Osteoblast (primary cell): ENCODE measurements around the gene ZNF358. TPM values are rescaled to one million over a fixed set of nuclear protein-coding genes. Genes with fewer than 3 reads are reported as not detected.

Source experiments
- DNase-seq: peaks from one replicate; pipeline ENCODE4 v3.0.0; 2011; ENCODE audit warnings: low spot score, mixed read lengths; ENCODE audit not compliant: insufficient read length; ENCODE audit errors: missing footprints
- H2AFZ ChIP-seq: 2 replicates; pipeline ENCODE4 v1.6.0; 2011; ENCODE audit warnings: mild to moderate bottlenecking, low read length
- H3K27ac ChIP-seq: 2 replicates; pipeline ENCODE4 v1.5.1; 2011; ENCODE audit warnings: mild to moderate bottlenecking, low read depth, low read length, moderate library complexity
- H3K27me3 ChIP-seq: 2 replicates; pipeline ENCODE4 v1.6.0; 2012; ENCODE audit warnings: mild to moderate bottlenecking, control low read depth, inconsistent platforms, low read length, moderate library complexity; ENCODE audit not compliant: insufficient read depth
- H3K36me3 ChIP-seq: 2 replicates; pipeline ENCODE4 v1.5.1; 2011; ENCODE audit warnings: mild to moderate bottlenecking, low read length, control low read depth, moderate library complexity; ENCODE audit not compliant: insufficient read depth
- H3K4me1 ChIP-seq: 2 replicates; pipeline ENCODE4 v1.5.1; 2011; ENCODE audit warnings: mild to moderate bottlenecking, low read length, control low read depth, moderate library complexity; ENCODE audit not compliant: insufficient read depth
- H3K4me2 ChIP-seq: 2 replicates; pipeline ENCODE4 v1.6.0; 2011; ENCODE audit warnings: mild to moderate bottlenecking, low read length; ENCODE audit not compliant: insufficient read depth
- H3K4me3 ChIP-seq: fragments of 200-600 bp; sonication (generic); 3 replicates; pipeline ENCODE4 v1.5.1; 2012; ENCODE audit warnings: mild to moderate bottlenecking, low read length, inconsistent platforms; ENCODE audit not compliant: insufficient read depth
- H3K79me2 ChIP-seq: 2 replicates; pipeline ENCODE4 v1.6.0; 2012; ENCODE audit warnings: mild to moderate bottlenecking, low read length, control low read depth, inconsistent platforms; ENCODE audit not compliant: insufficient read depth
- H3K9me3 ChIP-seq: 2 replicates; pipeline ENCODE4 v1.5.1; 2011; ENCODE audit warnings: low read depth, low read length, control low read depth
- H4K20me1 ChIP-seq: 2 replicates; pipeline ENCODE4 v1.6.0; 2012; ENCODE audit warnings: mild to moderate bottlenecking, low read length, control low read depth; ENCODE audit not compliant: insufficient read depth
- CTCF ChIP-seq: IDR thresholded peaks from 2 replicates; pipeline ENCODE4 v1.5.1; 2011; ENCODE audit warnings: mild to moderate bottlenecking, low read depth, low read length, moderate library complexity; ENCODE audit errors: extremely low read depth
- total RNA-seq: library from RNA; depleted of rRNA; stranded (reverse); fragments of >200 nt; gene quantifications from 2 replicates; pipeline ENCODE4 v1.2.3, GENCODE V29; 2012

ZNF358 gene
- total RNA-seq, 1 donor: 26.1 TPM

- Histone ChIP-seq H3K4me2 (no peak overlapping the region), H4K20me1 (no peaks in the 10 kb centered on the region), H3K27me3 (no peaks in the 10 kb centered on the region), H3K4me3 (no peak overlapping the region), H2AFZ (no peak overlapping the region), H3K4me1 (peaks cover 7% of the 10 kb centered on the region), H3K36me3 (peaks cover 5% of the 10 kb centered on the region), H3K9me3 (no peaks in the 10 kb centered on the region), H3K79me2 (peaks cover 8% of the 10 kb centered on the region), H3K27ac (no peak overlapping the region)
- TF ChIP-seq CTCF: no peak
- DNase-seq: no peak
Observed at GRCh38 chr19:7527516-7528191, 11.8 kb downstream of the ZNF358 start.

- Histone ChIP-seq H3K79me2 (peaks cover 5% of the 10 kb centered on the region), H3K4me2 (no peak overlapping the region), H3K4me3 (no peak overlapping the region), H3K27me3 (no peaks in the 10 kb centered on the region), H3K9me3 (no peaks in the 10 kb centered on the region), H3K36me3 (peaks cover 5% of the 10 kb centered on the region), H3K27ac (no peak overlapping the region), H2AFZ (no peak overlapping the region), H3K4me1 (peaks cover 6% of the 10 kb centered on the region), H4K20me1 (no peaks in the 10 kb centered on the region)
- no peak for TF ChIP-seq CTCF
- no peak for DNase-seq
Observed at GRCh38 chr19:7528192-7528519, 12.3 kb downstream of the ZNF358 start.

GRCh38 chr19:7528522-7529245 is 12.8 kb downstream of the ZNF358 start:
- H3K4me2 ChIP-seq: no peak overlapping the region
- TF ChIP-seq CTCF: no peak
- DNase-seq: no peak
- H3K9me3 ChIP-seq: no peaks in the 10 kb centered on the region
- H2AFZ ChIP-seq: no peak overlapping the region
- H3K27ac ChIP-seq: no peak overlapping the region
- no peaks in the 10 kb centered on the region for H3K79me2 ChIP-seq
- peaks cover 5% of the 10 kb centered on the region for H3K36me3 ChIP-seq
- no peak overlapping the region for H3K4me3 ChIP-seq
- H3K4me1 ChIP-seq: peaks cover 7% of the 10 kb centered on the region
- no peaks in the 10 kb centered on the region for H4K20me1 ChIP-seq
- H3K27me3 ChIP-seq: no peaks in the 10 kb centered on the region

GRCh38 chr19:7529246-7529600 is 13.3 kb downstream of the ZNF358 start:
- Histone ChIP-seq H3K4me2 (no peak overlapping the region), H3K9me3 (no peaks in the 10 kb centered on the region), H3K4me3 (no peak overlapping the region), H2AFZ (no peak overlapping the region), H3K79me2 (no peaks in the 10 kb centered on the region), H3K36me3 (peaks cover 5% of the 10 kb centered on the region), H4K20me1 (no peaks in the 10 kb centered on the region), H3K4me1 (peaks cover 7% of the 10 kb centered on the region), H3K27ac (no peak overlapping the region), H3K27me3 (no peaks in the 10 kb centered on the region)
- no peak for TF ChIP-seq CTCF
- no peak for DNase-seq
